ENCODE results near the gene TOR3A.
"Not testable (repeated sequence)": the region's sequence is repeated elsewhere in the genome, so short reads cannot be mapped to it uniquely, and the experiment has no call there.

Gene TOR3A, protein sequence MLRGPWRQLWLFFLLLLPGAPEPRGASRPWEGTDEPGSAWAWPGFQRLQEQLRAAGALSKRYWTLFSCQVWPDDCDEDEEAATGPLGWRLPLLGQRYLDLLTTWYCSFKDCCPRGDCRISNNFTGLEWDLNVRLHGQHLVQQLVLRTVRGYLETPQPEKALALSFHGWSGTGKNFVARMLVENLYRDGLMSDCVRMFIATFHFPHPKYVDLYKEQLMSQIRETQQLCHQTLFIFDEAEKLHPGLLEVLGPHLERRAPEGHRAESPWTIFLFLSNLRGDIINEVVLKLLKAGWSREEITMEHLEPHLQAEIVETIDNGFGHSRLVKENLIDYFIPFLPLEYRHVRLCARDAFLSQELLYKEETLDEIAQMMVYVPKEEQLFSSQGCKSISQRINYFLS

DNA sequence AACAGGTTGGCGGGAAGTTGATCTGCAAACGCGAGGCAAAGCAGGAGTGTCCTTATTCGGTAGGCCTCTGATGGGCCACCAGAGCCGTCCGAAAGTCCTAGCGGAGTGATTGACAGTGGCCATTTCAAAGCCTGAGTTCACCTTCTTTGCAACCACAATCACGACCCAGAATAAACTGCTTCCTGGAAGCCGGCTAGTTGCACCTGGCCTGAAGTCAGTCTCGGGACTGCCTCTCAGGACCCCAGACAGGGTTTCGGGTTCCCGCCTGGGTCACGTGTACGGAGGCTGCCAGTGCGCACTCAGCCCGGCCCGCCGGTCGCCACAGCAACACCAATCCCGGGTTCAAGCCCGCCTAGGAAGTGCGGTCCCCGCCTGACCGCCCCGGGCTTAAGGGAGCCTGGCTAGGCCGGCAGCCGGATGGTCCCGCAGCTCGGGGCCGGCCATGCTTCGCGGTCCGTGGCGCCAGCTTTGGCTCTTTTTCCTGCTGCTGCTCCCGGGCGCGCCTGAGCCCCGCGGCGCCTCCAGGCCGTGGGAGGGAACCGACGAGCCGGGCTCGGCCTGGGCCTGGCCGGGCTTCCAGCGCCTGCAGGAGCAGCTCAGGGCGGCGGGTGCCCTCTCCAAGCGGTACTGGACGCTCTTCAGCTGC lies at the start of gene TOR3A:
TSS of gene TOR3A (plus strand) at position 384 of the 646 bp plus-strand sequence. CDS start at position 443, 59 bp downstream.
- peak within 1 kb of the TSS; percentile 92 for H3K4me3 ChIP-seq (ENCODE audit: low read depth, low read length)
- DNase-seq (ENCODE audit: low read depth) = peak; percentile 73

DNA sequence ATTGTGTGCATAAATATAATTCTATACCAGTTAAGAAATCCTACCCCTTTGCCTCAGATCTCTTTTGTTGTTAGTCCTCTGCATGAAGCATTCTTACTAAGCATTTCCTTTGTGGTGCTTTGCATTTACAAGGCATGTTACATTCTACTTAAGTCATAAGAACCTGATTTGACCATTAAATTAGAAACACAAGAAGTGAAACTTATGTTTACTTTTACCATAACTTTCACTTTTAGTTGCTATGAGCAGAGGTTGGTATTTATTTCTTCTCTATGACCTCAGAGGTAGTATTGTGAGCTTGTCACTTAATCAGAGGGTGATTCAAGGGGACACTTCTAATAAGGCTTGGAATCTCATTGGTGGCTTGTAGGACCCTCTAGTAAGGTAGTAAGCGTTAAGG lies 47.1 kb upstream of the TOR3A start:
- no peak for DNase-seq (ENCODE audit: low read depth)
- H3K4me3 ChIP-seq (ENCODE audit: low read depth, low read length) = no peak overlapping the region

DNA sequence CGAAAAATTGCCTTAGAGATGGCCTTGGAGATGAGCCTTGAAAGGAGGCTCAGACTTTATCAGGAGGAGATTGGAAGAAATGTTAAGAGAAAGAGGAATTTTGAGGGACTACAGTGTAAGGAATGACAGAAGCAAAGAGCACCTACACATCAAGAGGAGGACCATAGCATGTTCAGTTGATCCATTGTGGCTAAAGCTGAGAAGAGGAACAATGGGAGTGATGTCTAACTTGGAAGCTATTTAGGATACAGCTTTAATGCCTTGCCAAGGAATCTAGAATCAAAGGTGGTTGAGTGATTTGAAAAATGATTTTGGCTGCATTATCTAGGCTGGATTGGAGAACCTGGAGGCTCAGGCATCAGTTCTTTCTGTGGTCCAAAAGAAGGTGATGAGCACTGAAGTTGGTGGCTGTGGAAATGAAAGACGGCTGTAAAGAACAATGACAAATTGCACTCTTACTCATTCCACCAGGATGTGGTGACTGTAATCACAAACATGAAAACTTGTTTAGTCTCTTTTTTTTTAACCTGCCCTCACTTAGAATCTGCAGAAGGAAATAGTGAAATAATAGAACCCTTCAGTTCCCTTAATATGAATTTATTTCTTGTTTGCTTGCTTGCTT lies 44.9 kb upstream of the TOR3A start:
- no peak for DNase-seq (ENCODE audit: low read depth)
- no peak overlapping the region for H3K4me3 ChIP-seq (ENCODE audit: low read depth, low read length)

DNA sequence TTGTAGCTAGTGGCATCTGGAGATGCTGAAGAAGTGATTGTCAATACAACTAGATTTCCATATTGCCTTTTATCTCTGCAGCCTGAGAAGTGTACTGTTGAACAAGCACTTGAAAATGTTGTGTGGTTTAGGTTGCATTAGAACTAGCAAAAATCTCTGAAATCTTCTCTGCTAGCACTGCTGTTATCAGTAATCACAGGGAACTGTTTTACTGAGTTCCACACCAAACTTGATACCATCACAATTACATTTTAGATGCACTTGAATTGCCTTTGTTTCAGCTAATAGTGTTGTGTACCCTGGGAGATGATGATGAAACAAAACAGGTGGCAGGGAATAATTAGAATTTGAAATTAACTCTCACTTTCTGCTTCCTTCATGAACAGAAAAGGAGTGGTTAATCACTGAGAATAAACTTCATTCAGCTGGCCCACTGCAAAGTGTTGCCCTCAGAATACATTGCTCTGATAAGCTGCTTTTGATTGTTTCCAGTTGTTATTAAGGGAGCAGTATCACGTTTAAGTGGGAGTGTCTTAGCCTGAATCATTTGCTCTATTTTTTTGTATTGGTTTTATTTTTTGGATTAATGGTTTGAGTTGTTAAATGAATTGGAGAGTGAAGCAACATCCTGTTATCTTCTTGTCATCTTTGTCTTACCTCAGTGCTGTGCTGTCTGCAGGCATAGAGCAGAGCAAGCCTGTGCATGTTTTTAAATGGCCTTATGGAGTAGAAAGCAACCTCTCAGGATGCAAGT lies 43.2 kb upstream of the TOR3A start:
- H3K4me3 ChIP-seq (ENCODE audit: low read depth, low read length) = no peak overlapping the region
- DNase-seq (ENCODE audit: low read depth) = no peak

DNA sequence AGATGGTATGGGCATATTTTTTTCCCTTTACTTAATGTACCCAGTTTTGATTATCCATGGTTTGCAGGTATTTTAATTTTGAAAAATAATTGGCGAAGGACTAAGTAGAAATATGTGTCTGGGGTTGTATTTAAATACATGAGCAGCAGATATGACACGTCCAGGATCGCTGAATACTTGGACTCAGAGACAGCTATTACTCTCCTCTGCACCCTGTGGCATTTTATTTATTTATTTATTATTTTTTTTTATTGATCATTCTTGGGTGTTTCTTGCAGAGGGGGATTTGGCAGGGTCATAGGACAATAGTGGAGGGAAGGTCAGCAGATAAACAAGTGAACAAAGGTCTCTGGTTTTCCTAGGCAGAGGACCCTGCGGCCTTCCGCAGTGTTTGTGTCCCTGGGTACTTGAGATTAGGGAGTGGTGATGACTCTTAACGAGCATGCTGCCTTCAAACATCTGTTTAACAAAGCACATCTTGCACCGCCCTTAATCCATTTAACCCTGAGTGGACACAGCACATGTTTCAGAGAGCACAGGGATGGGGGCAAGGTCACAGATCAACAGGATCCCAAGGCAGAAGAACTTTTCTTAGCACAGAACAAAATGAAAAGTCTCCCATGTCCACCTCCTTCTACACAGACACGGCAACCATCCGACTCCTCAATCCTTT lies 42.2 kb upstream of the TOR3A start:
- not testable (repeated sequence) for DNase-seq (ENCODE audit: low read depth); H3K4me3 ChIP-seq (ENCODE audit: low read depth, low read length)

DNA sequence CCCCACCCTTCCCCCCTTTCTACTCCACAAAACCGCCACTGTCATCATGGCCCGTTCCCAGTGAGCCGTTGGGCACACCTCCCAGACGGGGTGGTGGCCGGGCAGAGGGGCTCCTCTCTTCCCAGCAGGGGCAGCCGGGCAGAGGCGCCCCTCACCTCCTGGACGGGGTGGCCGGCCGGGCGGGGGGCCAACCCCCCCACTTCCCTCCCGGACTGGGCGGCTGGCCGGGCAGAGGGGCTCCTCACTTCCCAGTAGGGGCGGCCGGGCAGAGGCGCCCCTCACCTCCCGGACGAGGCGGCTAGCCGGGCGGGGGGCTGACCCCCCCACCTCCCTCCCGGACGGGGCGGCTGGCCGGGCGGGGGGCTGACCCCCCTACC lies 41.7 kb upstream of the TOR3A start:
- DNase-seq (ENCODE audit: low read depth); H3K4me3 ChIP-seq (ENCODE audit: low read depth, low read length): not testable (repeated sequence)

DNA sequence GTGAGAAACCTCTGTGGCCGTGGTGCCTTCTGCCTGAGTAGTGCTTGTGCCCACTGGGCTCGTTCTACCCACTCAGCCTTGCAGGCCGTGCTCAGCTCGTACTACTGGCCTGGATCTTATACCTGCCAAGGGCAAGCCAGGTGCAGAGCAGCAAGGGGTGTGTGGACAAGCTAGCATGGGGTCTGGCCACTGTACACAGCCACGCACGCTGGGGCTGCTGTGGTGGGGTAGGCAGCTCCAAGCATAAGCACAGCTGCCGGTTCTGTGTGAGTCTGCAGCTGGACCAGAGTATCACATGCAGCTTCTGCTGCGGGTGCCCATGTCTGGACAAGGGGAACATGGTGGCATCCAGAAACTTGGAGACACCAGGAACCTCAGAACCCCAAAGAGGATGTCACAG lies 39.8 kb upstream of the TOR3A start:
- H3K4me3 ChIP-seq (ENCODE audit: low read depth, low read length) = no peak overlapping the region
- no peak for DNase-seq (ENCODE audit: low read depth)

DNA sequence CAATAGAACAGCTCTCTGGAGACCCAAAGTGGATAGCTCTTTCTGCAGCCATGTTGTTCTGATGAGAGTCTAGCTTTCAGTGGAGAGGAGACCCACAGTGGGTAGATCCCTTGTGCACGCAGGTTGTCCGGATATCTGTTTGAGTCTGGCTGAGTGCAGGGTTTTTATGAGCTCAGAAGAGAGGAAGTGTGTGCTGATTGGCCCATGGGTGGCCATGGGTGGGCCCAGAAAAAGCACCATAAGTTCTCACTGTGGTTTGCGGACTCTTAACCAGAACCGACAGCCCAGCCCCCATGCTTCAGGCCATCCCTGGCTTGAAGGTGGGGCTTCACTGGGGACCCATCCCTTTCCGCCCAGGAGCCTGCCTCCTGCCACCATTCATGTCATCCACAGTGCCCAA lies 39.2 kb upstream of the TOR3A start:
- H3K4me3 ChIP-seq (ENCODE audit: low read depth, low read length) = no peak overlapping the region
- no peak for DNase-seq (ENCODE audit: low read depth)

DNA sequence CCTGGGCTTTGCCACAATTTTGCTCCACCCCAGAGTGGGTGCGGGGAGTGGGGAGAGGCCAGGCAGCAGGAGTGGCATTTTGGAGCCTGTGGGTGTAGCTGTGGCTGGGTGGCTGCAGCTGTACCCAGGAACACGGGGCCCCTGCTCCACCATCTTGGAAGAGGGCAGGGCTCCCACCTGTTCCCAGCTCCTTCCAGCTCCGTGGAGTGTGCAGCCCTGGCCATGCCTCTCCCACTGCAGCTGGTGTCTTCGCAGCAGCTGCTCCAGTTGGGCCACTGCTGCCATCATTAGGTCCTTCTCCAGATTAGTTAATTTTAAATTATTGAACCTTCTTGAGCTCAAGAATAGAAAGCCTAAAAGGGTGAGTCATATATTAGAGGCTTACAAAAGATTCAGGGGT lies 38.6 kb upstream of the TOR3A start:
- H3K4me3 ChIP-seq (ENCODE audit: low read depth, low read length) = no peak overlapping the region
- DNase-seq (ENCODE audit: low read depth) = no peak

DNA sequence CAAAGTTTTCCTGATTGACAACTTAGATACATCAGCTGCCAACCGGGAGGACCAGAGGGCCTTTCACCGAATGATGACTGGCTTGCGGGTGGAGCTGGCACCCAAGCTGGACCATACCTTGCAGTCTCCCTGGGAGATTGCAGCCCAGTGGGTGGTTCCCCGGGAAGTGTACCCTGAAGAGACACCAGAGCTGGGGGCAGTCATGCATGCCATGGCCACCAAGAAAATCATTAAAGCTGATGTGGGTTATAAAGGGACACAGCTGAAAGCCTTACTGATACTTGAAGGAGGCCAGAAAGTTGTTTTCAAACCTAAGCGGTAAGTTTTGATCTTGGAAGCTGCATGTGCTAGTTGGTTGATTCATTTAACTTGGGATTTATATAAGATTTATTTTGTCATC lies 38.0 kb upstream of the TOR3A start:
- no peak for DNase-seq (ENCODE audit: low read depth)
- H3K4me3 ChIP-seq (ENCODE audit: low read depth, low read length) = no peak overlapping the region

DNA sequence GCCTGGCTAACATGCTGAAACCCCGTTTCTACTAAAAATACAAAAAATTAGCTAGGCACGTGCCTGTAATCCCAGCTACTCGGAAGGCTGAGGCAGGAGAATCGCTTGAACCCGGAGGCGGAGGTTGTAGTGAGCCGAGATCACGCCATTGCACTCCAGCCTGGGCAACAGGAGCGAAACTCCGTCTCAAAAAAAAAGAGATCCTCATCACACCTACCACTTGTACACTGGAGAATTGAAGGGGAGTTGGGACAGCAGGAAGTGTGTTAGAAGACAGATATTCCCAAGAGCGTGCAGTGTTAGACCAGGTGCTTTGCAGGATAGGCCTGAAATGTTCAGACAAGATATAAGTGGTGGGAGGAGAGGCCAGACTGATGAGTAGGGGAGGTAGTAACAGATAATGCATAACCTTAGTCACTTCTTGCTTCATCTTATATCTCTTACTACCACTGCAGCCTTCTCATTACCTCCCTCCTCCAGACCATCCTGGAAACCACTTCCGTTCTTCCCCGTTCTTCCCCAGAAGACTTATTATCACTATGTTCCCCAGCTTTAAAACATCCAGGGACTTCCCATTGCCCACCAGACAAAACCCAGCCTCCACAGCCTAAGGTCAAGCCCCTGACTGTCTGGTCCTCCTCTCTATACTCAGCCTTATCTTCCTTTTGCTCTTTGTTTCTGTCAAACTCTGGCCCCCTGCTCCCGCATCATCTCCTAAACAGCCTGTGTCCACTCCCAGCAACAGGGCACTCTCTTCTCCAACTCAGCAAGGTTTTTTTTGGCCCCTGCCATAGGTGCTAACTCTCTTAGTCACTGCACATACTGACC lies 34.8 kb upstream of the TOR3A start:
- DNase-seq (ENCODE audit: low read depth) = no peak
- H3K4me3 ChIP-seq (ENCODE audit: low read depth, low read length) = no peak overlapping the region

DNA sequence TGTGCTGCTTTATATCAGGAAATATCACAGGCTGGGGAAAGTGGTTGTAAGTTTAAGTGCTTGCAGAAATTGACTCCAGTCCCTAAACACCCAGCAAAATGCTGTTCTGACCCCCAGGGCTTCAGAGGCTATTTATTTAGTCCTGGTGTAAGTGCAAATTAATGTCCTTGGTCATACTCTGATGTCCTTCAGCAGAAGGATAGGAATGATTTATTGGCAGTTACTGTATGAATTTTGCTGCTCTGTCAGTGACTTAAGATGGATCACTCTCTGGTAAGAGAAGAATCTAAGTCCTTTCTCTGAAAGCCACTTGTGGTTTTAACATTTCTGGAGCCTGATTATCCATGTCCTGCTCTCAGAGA lies 34.3 kb upstream of the TOR3A start:
- DNase-seq (ENCODE audit: low read depth) = no peak

DNA sequence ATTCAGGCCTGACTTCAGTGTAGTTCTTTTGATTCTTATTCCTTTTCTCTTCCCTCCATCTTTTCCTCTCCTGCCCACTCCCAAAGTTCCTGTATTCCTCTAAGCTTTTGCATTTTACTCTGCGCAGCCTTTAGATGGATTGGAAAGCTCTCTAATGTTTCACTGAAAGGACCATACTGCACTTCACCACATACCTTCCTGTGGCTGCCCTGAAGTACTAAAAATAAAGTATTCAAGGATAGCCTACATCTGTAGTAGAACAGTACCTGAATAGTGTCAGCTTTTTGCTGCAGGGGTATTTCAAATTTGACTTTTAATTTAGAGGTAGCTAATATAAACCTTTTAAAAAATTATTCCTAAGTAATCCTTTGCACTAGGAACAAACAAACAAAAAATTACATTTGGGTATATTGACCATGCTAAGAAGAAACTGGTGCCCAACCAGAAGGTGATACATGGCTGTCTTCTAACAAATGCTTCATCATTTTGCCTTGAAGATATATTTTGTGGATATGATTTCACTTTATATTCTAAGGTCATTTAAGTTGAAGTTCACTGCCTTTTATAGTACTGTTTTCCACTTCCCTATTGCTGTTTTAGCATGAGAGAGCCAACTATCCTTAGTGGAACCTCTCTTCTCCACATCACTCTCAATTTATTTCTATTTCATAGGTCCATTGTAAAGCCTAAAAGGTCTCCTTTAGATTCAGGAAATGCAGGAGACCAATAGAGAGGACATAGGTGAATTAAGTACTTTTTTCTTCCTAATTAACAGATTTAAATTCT lies 33.3 kb upstream of the TOR3A start:
- no peak for DNase-seq (ENCODE audit: low read depth)
- no peak overlapping the region for H3K4me3 ChIP-seq (ENCODE audit: low read depth, low read length)

More for the DNA sequence above, 34.3 kb upstream of the TOR3A start:
- no peak overlapping the region for H3K4me3 ChIP-seq (ENCODE audit: low read depth, low read length)

DNA sequence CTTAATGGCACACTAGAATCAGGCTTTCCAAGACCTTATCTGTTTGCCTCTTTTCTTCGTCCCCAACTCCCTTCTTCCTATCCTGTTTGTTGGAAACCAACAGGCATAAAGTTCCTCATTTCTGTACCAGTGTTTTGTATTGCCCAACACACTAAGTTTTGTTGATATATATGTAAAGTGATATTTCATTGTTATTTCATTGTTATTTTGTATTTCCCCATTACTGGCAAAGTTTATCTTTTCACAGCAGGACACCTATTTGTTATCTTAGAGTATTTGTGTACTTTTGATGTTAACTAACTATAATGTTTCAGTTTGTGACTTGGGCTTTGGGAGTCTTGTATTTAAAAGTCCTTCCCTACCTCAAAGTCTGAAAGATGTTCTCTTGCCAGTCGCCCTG lies 29.1 kb upstream of the TOR3A start:
- DNase-seq (ENCODE audit: low read depth) = no peak
- no peak overlapping the region for H3K4me3 ChIP-seq (ENCODE audit: low read depth, low read length)

DNA sequence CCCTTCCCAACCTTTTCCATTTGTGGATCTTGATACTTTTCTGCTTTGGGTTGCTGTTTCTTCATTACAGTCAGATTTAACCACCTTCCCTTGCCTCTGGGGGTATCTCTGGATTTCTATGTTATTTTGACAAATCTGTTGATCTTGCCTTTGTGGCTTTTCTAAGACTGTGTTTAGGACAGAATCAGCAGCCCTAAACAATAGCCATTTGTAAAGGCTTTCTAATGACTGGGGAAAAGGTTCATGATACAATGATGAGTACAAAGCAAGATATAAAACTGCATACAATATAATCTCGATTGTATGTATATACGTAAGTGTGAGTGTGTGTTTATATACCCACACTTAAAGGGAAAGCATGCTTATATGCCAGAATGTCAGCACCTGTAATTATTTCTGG lies 28.4 kb upstream of the TOR3A start:
- no peak overlapping the region for H3K4me3 ChIP-seq (ENCODE audit: low read depth, low read length)
- DNase-seq (ENCODE audit: low read depth) = no peak

DNA sequence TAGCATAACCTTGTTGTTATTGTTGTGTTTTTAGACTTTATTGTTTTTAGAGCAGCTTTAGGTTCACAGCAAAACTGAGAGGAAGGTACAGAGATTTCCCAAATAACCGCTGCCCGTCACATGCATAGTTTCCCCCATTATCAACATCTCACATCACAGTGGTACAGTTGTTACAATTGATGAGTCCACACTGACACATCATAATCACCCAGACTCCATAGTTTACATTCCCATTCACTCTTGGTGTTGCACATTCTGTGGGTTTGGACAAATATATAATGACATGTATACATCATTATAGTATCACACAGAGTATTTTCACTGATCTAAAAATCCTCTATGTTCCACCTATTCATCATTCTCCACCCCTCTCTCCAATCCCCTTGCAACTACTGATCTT lies 25.9 kb upstream of the TOR3A start:
- H3K4me3 ChIP-seq (ENCODE audit: low read depth, low read length) = no peak overlapping the region
- no peak for DNase-seq (ENCODE audit: low read depth)

DNA sequence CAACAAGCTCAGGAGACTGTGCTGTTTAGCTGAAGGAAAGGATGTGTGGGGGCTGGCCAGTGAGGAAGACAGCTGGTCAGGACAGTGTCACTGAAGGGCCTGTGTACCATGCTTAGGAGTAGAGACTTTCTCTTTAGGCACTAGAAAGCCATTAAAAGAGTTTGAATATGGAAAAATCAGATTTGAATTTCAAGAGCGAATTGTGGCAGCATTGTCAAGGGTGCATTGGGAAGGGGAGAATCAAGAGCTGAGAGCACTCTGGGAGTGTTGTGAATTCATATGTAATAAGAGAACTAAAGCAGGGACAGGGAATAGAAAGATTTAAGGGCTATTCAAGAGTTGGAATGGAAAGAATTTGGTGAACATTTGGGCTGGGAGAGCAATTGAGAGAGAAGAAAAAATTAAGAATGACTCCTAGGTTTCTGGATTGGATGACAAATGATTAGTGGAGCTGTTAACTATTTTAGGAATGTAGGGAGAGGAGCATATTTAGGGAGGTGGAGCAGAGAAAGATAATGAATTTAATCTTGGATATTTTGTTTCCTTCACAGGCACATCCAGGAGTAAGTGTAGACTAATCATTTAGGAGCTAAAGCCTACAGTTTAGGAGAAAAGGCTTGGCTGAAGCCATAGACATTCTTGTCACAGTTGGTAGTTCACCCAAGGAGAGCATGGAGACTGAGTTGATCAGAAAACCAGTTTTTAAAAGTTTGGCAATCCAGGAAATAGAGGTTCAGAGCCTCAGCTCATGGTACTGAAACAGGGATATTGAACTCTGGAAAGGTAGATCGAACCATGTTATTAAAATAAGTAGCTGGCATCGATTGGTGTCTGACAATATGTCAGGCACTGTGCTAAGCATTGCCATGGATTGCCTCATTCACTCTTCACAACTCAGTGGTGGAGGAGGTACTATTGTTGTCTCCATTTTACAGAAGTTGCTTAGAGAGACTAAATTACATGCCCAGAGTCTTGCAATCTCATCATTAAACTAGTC lies 23.1 kb upstream of the TOR3A start:
- H3K4me3 ChIP-seq (ENCODE audit: low read depth, low read length) = no peak overlapping the region
- DNase-seq (ENCODE audit: low read depth) = no peak

Measured in skeletal muscle cell (primary cell).